GM18505 (cell line): Measurements from ENCODE around the gene CNNM3.

Experiments used
- ATAC-seq: cut with Tn5 transposase; IDR thresholded peaks from one replicate; pipeline ENCODE4 v1.9.1; 2021; ENCODE audit not compliant: unreplicated experiment
- POLR2A ChIP-seq: IDR thresholded peaks from 4 replicates; pipeline ENCODE4 v1.6.1; 2011; ENCODE audit warnings: borderline replicate concordance; ENCODE audit not compliant: insufficient read depth, insufficient read length; ENCODE audit errors: extremely low read depth

The CNNM3 gene

DNA sequence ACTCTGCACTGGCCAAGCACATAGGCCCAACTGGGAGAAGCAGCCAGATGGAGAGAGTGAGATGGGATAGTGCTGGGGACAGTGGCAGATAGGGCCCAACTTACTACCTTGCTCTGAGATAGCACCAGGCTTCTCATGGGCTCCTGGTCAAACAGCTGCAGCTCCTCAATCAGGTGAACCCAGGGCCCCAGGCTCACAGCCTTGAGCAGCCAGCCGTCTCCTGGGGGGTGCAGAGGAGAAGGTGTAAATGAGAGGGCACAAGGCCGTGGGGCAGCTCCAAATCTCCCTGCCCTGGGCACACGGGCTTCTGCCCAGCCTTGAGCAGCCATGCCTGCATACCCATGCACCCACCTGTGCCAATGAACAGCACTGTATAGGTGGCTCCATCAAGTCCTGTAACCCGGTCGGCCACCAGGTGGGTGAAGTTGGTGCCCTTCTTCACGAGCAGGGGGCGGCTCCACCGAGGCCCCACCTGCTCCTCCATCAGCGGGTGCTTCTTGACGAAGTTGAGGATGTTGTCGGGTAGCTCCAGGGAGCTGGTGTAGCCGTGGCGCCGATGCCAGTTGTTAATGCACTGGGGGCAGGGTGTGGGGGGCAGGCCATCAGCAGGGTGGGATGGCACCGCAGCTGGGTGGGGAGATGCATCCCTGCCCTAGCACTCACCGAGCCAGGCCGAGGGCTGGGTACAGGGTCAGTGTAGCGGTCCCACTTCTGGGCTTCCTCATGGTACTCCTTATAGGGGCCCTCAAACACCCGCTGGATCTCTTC lies 47.7 kb downstream of the CNNM3 start:
- ATAC-seq: no peak
- TF ChIP-seq POLR2A: no peak

DNA sequence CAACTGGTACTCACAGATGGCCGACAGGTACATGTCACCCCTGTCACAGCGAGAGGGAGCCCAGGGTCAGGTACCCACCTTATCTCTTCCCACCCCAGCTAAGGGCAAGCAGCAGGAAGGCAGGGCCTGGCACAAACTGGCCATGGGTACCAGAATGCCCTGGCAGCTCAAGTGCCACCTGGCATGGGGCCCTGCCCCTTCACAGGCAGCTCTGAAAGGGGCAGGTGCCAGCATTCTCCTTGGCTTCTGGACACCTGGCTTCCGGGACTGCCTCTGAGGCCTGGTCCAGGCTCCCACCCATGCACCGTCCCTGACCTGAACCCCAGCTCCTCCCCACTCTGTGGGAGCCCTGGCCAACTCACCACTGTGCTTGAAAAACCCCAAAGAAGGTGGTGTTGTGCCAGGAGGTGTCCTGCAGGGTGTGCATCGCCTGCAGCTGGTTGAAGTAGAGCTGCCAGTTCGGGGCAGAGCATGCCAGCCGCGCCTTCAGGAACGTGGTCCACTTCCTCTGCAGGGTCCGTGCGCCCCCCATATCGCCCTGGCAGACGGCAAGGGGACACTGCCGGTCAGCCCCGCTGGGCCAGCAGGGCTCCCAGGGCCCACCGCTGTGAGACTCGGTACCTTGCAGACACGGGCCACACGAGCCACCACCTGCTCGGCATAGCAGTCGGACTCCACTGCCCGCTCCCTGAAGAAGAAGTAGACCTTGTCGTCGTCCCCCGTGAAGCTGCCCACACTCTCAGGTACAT lies 48.4 kb downstream of the CNNM3 start:
- no peak for TF ChIP-seq POLR2A
- ATAC-seq: no peak

DNA sequence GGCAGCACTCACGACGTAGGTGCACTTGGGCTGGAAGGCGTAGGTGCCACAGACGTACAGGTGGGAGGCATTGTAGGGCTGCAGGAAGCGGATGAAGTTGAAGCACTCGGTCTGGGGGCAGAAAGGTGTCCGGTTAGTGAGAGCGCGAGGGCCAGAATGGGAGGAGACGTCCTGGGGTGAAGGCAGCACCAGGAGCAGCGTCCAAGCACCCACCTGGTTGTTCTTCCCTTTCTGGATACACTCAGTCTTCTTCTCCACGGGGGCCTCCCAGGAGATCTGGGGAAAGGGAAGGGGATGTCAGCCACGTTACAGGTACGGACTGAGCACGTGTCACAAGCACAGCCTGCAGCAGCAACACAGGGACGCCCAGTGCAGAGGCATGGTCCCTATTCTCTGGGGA lies 49.6 kb downstream of the CNNM3 start:
- TF ChIP-seq POLR2A: no peak
- no peak for ATAC-seq

DNA sequence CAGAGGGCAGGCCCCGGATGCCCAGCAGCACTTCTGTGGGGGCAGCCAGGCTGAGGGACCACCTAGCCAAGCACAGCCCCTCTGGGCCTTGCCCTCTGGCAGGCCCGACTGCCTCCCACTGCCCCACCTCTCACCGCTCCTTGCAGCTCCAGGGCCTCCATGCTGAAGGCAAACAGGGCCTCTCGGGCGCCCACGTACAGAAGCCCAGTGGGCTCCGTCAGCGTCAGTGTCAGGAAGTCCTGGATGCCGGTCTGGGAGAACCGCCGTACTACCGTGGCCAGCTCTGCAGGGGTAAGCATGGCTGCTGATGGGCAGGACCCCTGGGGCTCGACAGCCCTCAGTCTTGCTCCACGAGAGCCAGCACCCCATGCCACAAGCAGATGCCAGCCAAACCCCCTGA lies 50.1 kb downstream of the CNNM3 start:
- no peak for ATAC-seq
- no peak for TF ChIP-seq POLR2A

DNA sequence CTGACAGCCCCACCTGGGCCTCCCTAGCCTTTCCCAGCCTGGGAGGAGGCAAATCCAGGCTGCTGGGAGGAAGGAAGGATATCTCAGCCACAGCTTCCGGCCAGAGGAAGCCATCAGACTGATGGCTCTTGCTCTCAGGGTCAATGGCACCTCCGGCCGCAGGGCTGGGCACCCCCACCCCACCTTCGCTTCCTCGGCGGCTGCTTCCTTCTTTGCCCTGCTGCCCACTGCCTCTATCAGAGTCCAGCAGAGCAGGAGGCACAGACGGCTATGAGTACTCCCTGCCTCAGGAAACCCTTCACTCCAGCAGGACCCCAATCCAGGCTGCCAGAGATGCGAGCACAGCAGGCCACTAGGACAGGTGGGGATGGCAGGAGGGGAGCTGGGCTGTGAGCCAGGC lies 50.5 kb downstream of the CNNM3 start:
- no peak for TF ChIP-seq POLR2A

DNA sequence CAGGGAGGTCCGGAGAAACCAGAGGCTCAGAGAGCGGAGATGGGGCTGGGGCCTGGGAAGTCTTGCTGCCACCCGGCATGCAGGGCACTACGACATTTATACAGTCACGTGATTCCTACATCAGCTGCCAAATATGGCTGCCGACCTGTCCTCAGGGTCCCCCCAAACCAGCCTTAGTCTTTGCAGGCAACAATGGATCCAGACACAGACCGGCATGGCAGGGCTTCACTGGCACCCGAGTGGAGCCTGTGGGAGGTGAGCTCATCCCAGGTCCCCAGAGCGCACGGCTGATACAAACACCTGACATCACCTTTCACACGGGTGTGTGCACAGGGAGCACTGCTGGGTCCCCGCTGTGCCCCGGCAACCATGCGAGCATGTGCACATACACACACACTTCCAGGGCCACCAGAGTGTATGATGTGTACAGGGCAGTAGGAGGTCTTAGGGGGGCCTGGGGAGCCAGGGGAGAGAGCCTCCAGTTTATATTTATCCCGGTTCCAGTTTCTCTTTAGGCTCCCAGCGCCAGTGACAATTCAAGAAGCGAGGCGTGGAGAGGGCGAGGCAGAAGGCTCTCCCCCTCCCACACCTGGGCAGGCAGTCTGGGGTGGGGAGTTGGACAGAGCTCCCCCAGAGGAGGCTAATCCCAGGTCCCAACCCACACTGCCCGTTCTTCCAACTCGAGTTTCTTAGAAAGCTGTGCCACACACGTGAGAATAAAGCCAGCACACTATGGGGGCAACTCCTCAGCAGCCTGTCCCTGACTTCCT lies 51.1 kb downstream of the CNNM3 start:
- ATAC-seq: no peak
- no peak for TF ChIP-seq POLR2A

More for the DNA sequence above, 50.5 kb downstream of the CNNM3 start:
- ATAC-seq: no peak

DNA sequence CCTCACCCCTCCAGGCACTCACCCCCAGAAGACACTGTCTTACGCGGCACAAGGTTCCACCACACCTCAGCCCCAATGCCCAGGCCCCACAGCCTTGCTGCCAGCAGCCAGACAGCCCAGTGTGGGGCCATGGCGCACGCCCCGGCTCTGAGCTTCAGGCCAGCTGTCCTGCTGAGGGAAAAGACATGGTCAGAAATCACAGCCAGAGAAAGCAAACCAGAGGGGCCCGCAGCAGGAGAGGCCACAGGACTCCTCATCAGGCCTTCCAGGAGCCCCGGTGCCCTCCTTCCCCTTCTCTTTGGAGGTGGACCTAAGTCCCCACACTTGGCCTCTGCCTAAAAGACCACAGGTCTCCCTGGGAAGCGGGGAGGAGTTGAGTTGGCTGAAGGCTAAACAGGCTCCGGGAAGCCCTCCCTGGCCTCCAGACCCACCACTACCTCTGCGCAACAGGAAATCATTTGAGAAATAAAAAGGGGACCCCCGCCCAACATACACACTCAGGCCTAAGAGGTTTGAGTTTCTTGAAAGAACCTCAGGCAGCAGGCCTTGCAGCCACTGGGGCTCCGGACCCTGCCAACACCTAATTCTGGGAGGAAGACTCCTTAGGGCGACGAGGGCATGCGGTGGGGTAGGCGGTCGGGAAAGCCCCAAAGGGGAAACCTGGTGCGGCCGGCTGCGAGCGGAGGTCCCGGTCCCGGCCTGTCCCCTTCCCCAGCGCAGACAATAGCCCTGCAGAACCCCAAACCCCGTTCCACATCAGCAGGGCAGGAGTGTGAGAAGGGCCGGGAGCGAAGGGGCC lies 51.9 kb downstream of the CNNM3 start:
- TF ChIP-seq POLR2A: no peak
- ATAC-seq: peak; percentile 3

DNA sequence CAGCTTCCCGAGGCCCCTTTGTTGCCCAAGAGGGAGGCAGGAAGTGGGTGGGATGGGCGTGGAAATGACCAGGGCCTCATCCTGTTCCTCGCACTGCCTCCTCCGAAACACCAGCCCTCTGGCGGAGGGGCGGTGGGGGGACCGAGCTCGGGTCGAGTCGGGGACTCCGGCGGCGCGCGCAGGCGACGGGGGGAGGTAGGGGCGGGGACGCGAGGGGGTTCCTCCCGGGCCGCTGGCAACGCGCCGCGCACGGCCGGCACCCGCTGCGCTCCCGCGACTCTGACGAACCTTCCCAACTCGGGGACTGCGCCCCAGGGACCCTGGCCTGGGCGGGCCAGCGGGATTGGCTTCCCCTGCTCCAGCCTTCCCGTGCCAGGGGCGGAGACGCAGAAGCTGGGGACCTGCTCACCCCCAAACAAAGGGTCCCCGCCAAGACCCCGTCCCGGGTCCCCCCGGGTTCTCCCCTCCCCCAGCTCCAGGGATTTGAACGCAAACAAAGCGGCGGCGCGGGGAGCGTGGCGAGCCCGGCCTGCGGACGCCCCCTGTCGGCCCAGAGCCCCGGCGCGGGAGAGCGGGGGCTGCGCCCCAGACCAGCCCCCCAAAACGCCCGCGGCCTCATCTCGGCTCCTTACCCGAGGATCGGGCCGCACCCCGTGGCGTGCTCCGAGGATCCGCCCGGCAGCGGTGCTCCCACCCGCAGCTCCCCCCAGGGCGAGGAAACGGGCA lies 52.6 kb downstream of the CNNM3 start:
- ATAC-seq: peak; percentile 38
- peak; percentile 67 for TF ChIP-seq POLR2A

DNA sequence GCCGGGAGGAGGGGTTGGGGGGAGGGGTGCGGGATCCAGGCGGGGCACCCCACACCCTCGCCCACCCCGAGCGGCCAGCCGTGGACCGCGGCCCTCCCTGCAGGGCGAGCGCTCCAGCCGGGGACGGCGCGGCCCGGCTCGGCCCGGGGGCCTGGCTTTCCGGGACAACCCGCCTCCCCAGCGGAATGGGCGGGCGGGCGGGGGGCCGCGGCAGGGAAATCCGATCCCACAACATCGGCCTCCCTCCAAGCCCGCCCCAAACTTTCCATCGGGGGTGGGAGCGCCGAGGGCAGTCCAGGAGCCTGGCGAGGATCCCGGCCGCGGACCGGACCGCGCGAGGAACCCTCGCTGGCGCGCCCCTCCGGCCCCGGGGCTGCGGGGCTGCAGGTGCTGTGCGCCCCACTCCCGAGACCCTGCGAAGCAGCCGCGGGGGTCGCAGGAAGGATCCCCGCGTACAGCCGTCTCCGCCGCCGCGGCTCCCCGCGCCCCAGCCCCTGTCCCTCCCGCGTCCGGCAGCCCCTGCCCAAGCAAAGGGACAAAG lies 53.3 kb downstream of the CNNM3 start:
- no peak for TF ChIP-seq POLR2A
- ATAC-seq: no peak

DNA sequence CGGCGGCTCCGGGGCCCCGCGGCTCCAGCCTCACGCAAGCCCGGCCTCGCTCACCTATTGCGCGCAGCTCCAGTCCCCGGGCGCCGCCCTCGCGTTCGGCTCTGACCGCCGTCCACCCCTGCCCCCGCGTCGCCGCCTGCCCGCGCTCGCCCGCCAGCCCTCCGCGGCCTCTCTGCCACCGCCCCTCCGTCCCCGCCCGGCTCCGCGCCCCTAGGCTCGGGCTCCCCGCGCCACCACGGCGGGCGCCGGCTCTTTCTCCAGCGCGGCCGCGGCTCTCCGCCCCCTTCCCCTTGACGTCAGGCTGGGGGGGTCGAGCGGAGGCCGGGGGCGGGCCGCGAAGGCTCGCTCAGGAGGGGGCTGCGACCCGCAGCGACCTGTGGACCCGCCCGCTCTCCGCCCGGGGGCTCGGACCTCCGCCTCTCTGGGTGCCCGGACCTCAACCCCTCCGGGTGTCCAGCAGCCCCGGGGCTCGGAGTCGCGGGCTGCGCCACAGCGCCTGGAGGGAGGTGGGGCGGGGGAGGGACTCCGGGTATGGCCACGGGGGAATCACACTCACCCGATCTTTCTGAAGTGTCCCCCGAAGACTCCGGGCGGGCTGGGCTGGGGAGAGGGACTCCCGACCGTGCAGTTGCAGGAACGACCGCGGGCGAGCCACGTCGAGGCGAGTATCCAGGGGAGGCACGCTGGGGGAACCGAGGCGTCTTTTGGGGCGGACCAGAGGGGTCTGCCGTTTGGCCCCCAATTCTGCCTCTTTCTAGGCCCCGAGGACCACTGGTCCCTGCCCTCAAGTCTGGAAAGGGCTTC lies 54.0 kb downstream of the CNNM3 start, which contains the start of gene SEMA4C:
Gene SEMA4C, minus strand, starts transcription at position 259 of the 804 bp plus-strand sequence. CDS start 2,194 bp downstream, outside the sequence.
- peak; percentile 33 for TF ChIP-seq POLR2A
- ATAC-seq: no peak

DNA sequence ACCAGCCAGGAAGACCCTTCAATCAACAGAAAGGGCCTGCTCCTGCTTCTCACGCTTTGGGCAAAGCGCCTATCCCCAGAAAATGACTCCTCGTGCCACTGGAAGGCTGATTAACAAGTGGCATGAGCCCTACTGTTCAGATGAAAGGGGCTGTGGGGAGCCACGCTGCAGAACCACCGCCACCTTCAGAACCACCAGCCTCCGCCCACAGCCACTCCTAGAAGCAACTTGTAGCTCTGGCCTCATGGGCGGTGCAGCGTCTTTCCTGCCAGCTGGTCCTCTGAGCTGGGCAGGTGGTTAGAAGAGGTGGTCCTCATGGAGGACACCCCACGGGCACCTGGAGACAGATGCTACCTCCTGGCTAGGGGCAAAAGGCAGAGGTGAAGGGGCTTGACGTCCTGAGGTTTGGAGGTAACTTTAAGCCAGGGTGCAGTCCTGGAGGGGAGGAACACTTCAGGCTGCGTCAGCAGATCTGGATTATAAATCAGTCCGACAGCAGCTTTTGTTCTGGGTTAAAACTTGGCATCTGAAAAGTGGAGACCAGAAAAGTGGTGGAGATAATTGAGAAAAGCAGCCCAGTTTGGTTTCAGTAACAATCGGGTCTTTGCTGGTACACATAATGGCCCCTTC lies 54.7 kb downstream of the CNNM3 start:
- ATAC-seq: no peak
- TF ChIP-seq POLR2A: no peak
